Mesenteric fat pad (tissue), 1 donor: Measurements from ENCODE around the gene SLPI. TPM values are rescaled to one million over a fixed set of nuclear protein-coding genes. Genes with fewer than 3 reads are reported as not detected.

Experiments
- DNase-seq: peaks from one replicate; pipeline ENCODE4 v3.0.0-alpha.2; 2020; ENCODE audit warnings: low spot score
- total RNA-seq: library from RNA; stranded (reverse); fragmentation: NEBNext Ultra II Directional; extraction: Animal tissue kit (Norgen Biotek cat#: 25700); gene quantifications from one replicate; pipeline ENCODE4 v1.2.1, GENCODE V29; 2021
- donor health status: DM: yes; HTN: yes; CAD: no.

SLPI gene
- total RNA-seq, 1 donor from 2014 or later = 16.5 TPM

- no peak for DNase-seq
These were observed 35.7 kb downstream of the SLPI start for GRCh38 chr20:45218636-45219035.

DNA sequence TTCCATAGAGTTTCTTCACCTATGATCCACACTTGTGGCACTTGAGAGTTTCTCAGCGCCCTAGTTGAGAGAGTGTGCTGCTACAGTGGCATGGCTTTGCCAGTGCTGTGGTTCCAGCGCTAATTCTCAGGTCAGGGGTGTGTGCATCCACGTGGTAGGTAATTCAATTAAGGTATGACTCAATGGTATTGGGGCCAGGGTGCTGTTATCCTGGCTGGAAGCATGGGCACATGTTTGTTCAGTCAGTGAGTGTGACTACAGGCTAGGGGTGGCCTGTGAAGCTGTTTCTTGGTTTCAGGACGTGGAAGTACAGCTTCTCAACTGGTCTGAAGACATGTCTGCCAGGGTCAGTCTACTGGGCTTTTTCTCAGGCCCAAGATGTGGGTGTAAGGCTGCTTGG lies 36.2 kb downstream of the SLPI start:
- peak; percentile 67 for DNase-seq

GRCh38 chr20:45212836-45213235 lies 41.5 kb downstream of the SLPI start:
- no peak for DNase-seq

DNA sequence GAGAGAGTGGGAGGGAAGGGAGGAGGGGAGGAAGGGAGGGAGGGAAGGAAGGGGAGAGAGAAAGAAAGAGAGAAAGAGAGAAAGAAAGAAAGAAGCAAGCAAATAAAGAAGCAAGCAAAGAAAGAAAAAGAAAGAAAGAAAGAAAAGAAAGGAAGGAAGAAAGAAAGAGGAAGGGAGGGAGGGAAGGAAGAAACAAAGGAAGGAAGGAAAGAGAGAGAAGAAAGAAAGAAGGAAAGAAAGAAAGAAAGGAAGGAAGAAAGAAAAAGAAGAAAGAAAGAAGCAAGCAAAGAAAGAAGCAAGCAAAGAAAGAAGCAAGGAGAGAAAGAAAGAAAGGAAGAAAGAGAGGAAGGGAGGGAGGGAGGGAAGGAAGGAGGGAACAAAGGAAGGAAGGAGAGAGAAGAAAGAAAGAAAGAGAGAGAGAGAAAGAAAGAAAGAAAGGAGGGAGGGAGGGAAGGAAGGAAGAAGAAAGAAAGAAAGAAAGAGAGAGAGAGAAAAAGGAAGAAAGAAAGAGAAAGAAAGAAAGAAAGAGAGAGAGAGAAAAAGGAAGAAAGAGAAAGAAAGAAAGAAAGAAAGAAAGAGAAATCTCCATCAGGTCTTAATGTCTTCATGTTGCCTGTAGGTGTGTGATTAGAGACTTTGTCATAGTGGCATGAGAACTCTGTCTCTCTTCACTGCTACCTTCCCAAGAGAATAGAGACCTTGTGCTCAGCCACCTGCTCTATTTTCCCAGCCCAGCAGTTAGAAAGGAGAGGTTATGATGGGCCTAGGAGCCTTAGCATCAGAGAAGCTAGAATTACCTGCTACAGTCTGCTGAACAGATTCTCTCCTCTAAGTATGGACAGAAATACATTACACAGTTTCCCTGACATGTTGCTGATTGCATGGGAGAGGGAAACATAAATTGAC lies 42.5 kb downstream of the SLPI start:
- no peak for DNase-seq

DNA sequence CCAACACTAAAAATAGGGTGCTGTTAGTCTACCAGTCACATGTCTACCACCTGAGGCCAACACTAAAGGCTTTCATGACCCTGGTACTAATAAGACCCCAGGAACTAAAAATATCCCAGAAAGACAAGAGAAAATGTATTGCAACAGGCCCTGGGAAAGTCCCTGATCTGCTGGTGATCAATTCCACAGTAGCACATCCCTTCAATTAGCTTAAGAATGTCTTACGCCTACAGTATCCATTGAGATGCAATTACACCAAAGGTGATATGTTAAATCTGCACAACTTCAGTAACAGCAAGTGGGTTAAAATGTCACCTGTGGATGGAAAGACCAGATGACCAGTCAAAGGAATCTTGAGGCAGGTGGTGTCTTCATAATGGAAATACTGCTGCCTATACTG lies 44.4 kb downstream of the SLPI start:
- no peak for DNase-seq

GRCh38 chr20:45206725-45207124 lies 47.6 kb downstream of the SLPI start, which contains the start of gene SEMG1:
Gene SEMG1, plus strand, starts transcription at chr20:45207033. Its CDS starts 21 bp downstream, at chr20:45207054.
- no peak for DNase-seq

Other genes starting within 250 kb of the SLPI start
- not detected for gene KCNS1, start 153.4 kb downstream of the SLPI start, total RNA-seq
- gene WFDC5, start 139.4 kb downstream of the SLPI start, total RNA-seq = not detected
- not detected for gene WFDC12, start 130.1 kb downstream of the SLPI start, total RNA-seq
- gene PI3, start 79.7 kb downstream of the SLPI start, total RNA-seq = not detected
- not detected for gene SEMG1, start 47.5 kb downstream of the SLPI start, total RNA-seq
- gene SEMG2, start 33.2 kb downstream of the SLPI start, total RNA-seq = not detected
- not detected for gene RBPJL, start 52.3 kb upstream of the SLPI start, total RNA-seq
- not detected for gene MATN4, start 53.7 kb upstream of the SLPI start, total RNA-seq
- gene SDC4, start 93.9 kb upstream of the SLPI start, total RNA-seq = 81.6 TPM
- gene SYS1, start 108.6 kb upstream of the SLPI start, total RNA-seq = 23.8 TPM
- not detected for gene TP53TG5, start 123.8 kb upstream of the SLPI start, total RNA-seq
- 28.7 TPM for gene DBNDD2, start 153.7 kb upstream of the SLPI start, total RNA-seq
- 90.9 TPM for gene PIGT, start 161.6 kb upstream of the SLPI start, total RNA-seq
- gene WFDC2, start 215.2 kb upstream of the SLPI start, total RNA-seq = not detected